ENCODE data around the gene CTNNA3.
"Not testable (repeated sequence)": the region's sequence is repeated elsewhere in the genome, so short reads cannot be mapped to it uniquely, and the experiment has no call there.

The CTNNA3 gene

GRCh38 chr10:67606572-67606971 lies 89.4 kb downstream of the CTNNA3 start:
- in situ Hi-C loops (cut with MboI; ENCODE audit: low sequenced_read_pairs), result no loop called here

- in situ Hi-C loops (cut with MboI; ENCODE audit: low sequenced_read_pairs), result no loop called here
These were observed 92.3 kb downstream of the CTNNA3 start for GRCh38 chr10:67603701-67604100.

- in situ Hi-C loops (cut with MboI; ENCODE audit: low sequenced_read_pairs), result no loop called here
These were observed 92.9 kb downstream of the CTNNA3 start for GRCh38 chr10:67603086-67603485.

- in situ Hi-C loops (cut with MboI; ENCODE audit: low sequenced_read_pairs), result no loop called here
These were observed 93.6 kb downstream of the CTNNA3 start for GRCh38 chr10:67602268-67602950.

GRCh38 chr10:67599597-67599996 lies 96.4 kb downstream of the CTNNA3 start:
- in situ Hi-C loops (cut with MboI; ENCODE audit: low sequenced_read_pairs), result no loop called here

DNA sequence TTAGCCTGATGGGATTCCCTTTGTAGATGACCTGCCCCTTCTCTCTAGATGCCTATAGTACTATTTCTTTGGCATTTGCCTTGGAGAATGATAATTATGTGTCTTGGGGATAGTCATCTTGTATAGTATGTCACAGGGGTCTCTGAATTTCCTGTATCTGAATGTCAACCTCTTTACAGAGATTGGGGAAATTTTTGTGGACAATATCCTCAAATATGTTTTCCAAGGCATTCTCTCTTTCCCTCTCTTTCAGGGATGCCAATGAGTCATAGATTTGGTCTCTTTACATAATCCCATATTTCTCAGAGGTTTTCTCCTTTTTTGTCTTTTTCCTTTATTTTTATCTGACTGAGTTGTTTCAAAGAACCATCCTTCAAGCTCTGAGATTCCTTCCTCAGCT lies 99.4 kb downstream of the CTNNA3 start:
- in situ Hi-C loops (cut with MboI; ENCODE audit: low sequenced_read_pairs), result no loop called here

DNA sequence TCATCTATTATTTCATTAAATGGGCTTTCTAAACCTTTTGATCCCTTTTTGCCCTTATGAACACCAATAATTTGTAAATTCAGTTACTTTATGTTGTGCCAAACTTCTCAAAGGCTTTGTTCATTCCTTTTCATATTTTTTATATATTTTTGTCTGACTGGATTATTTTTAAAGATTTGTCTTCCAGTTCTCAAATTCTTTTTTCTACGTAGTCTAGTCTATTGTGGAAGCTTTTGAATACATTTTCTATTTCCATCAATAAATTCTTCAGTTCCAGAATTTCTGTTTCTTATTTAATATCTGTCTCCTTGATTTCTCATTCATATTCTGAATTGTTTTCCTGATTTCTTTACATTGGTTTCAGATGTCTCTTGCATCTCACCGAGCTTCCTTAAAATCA lies 108.2 kb downstream of the CTNNA3 start:
- in situ Hi-C loops (cut with MboI; ENCODE audit: low sequenced_read_pairs), result no loop called here

- in situ Hi-C loops (cut with MboI; ENCODE audit: low sequenced_read_pairs), result no loop called here
These were observed 120.5 kb downstream of the CTNNA3 start for GRCh38 chr10:67575532-67575931.

- in situ Hi-C loops (cut with MboI; ENCODE audit: low sequenced_read_pairs), result no loop called here
These were observed 122.5 kb downstream of the CTNNA3 start for GRCh38 chr10:67573484-67573883.

DNA sequence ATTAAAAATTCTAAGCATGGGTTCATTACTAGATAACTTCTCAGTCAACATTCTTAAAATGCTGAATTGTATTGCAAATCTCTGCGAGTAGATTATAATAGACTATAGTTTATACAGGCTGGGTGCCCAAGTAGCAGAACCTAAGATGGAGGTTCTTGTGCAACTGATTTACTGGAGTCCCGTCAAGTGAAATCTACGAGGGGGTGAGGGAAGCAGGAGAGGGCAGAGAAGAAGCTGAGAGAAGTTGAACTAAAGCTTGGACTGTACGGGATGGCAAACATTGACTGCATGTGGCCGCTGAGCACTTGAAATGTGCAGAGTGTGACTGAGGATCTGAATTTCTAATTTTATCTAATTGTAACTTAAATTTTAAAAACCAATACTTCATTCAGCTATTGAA lies 124.5 kb downstream of the CTNNA3 start:
- in situ Hi-C loops (cut with MboI; ENCODE audit: low sequenced_read_pairs), result no loop called here

DNA sequence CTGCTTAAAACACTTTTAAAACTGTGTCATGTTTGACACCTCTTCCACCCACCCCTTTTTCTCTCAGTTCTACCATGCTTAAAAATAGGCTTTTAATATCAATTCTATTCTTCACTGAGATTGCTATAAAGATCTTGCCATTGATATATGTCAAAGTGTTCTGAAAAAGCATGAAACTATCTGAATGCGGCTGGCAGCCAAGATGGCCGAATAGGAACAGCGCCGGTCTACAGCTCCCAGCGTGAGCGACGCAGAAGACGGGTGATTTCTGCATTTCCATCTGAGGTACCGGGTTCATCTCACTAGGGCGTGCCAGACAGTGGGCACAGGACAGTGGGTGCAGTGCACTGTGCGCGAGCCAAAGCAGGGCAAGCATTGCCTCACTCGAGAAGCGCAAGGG lies 137.7 kb downstream of the CTNNA3 start:
- in situ Hi-C loops (cut with MboI; ENCODE audit: low sequenced_read_pairs), result not testable (repeated sequence)

DNA sequence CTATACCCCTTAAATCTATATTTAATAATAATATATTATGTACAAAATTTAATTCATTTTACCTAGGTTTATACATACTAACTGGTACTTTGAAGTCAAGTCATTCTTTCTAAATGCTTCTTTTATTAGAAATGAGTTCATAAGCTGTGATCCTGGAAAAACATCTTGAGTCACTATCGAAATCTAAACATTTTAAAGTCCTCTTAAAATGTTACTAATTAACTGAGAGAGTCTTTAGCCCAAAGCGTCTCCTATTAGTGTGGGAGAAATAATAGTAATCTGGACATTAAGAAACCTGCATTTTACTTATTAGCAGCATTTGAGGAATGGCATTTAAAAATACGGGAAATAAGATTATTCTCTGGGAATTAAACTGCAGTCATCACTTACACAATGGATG lies 142.7 kb downstream of the CTNNA3 start:
- in situ Hi-C loops (cut with MboI; ENCODE audit: low sequenced_read_pairs), result no loop called here

- in situ Hi-C loops (cut with MboI; ENCODE audit: low sequenced_read_pairs), result no loop called here
These were observed 145.1 kb downstream of the CTNNA3 start for GRCh38 chr10:67550838-67551402.

DNA sequence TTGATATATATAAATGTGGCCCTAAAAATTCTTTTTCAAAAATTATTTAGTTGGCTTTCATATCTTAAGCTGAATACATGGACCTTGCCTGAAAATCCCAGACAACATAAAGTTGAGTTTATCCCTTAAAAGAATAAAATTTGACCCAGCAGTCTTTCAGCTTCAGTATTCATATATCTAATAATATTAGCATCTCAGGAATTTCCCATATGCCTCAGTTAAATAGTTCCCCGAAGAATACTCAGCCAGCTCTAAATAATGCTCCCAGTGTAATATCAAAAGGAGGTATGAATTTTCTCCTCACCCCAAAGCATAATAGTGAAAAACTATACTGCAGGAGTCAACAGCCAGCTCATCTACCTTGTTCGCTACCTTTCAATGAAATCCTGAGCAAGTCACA lies 145.9 kb downstream of the CTNNA3 start:
- in situ Hi-C loops (cut with MboI; ENCODE audit: low sequenced_read_pairs), result no loop called here

DNA sequence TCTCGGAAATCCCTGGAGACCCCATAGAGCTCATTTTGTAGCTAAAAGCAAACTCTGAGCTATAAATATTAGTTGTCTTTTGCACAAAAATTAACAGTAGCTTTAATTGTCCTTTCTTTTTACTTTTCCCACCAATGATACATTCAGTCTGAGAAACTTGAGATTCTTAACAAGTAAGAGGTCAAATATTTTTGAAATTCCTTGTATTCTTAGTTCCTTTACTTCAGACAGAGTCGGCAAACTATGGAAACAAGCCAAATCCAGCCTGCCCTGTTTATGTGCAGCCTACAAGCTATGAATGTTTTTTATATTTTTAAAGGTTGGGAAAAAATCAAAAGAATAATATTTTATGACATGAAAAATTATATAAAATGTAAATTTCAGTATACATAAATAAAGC lies 146.6 kb downstream of the CTNNA3 start:
- in situ Hi-C loops (cut with MboI; ENCODE audit: low sequenced_read_pairs), result no loop called here

GRCh38 chr10:67541411-67541810 lies 154.6 kb downstream of the CTNNA3 start:
- in situ Hi-C loops (cut with MboI; ENCODE audit: low sequenced_read_pairs), result no loop called here

DNA sequence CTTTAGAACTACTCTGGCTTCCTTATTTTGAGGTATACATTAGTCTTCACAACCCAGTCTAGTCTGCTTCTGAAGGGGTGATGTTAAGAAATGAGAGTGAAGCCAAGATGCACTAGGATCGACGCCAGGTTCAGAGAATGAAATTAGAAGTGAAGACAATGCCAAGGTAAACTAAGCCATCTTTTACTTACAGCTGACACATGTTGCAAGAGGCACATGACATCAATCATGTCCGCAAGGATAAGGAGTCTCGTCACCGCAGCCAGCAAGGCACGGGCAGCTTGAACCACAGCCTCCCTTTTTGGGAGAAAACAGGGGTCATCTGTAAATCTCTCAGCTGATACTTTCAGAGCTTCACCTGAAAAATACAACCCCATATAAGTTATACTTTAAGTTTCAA lies 156.7 kb downstream of the CTNNA3 start:
- in situ Hi-C loops (cut with MboI; ENCODE audit: low sequenced_read_pairs), result no loop called here

GRCh38 chr10:67537906-67538305 lies 158.1 kb downstream of the CTNNA3 start:
- in situ Hi-C loops (cut with MboI; ENCODE audit: low sequenced_read_pairs), result no loop called here

DNA sequence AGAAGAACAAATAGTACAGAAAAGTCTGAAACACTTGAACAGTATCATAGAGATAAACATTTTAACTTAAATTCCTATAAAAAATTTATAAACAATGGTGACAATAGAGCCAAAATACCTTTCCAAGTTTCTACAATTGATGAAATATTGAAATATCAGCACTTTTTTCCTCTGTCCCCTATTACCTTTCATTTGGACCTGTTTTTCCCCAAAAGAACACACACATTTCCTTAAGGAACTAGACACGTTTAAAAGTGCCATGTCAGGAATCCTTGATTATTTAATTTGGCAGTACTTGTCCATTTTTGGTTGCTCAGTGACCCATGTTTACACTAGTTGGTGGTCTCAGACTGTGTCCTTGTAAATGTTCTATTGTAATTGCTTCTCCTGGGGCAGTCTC lies 162.6 kb downstream of the CTNNA3 start:
- in situ Hi-C loops (cut with MboI; ENCODE audit: low sequenced_read_pairs), result no loop called here

DNA sequence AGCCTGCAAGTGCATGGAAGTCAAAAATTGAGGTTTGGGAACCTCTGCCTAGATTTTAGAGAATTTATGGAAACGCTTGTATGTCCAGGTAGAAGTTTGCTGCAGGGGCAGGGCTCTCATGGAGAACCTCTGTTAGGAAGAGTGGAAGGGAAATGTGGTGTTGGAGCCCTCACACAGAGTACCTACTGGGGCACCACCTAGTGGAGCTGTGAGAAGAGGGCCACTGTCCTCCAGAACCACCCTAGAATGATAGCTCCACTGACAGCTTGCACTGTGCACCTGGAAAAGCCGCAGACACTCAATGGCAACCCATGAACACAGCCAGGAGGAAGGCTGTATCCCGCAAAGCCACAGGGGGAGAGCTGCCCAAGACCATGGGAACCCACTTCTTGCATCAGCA lies 165.0 kb downstream of the CTNNA3 start:
- in situ Hi-C loops (cut with MboI; ENCODE audit: low sequenced_read_pairs), result not testable (repeated sequence)

DNA sequence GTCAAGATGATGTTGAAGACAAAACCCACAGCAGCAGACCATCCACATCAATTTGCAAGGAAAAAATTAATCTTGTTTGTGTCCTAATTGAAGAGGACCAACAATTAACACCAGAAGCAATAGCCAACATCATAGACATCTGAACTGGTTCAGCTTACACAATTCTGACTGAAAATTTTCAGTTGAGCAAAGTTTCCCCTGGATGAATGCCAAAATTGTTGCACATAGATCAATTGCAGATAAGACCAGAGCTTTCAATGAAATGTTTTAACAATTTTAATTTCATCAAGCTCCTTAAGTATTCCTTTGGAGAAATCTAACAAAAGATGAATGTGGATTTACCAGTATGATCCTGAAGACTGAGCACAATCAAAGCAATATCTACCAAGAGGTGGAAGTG lies 168.6 kb downstream of the CTNNA3 start:
- in situ Hi-C loops (cut with MboI; ENCODE audit: low sequenced_read_pairs), result no loop called here

GRCh38 chr10:67521546-67521945 lies 174.4 kb downstream of the CTNNA3 start:
- in situ Hi-C loops (cut with MboI; ENCODE audit: low sequenced_read_pairs), result no loop called here

DNA sequence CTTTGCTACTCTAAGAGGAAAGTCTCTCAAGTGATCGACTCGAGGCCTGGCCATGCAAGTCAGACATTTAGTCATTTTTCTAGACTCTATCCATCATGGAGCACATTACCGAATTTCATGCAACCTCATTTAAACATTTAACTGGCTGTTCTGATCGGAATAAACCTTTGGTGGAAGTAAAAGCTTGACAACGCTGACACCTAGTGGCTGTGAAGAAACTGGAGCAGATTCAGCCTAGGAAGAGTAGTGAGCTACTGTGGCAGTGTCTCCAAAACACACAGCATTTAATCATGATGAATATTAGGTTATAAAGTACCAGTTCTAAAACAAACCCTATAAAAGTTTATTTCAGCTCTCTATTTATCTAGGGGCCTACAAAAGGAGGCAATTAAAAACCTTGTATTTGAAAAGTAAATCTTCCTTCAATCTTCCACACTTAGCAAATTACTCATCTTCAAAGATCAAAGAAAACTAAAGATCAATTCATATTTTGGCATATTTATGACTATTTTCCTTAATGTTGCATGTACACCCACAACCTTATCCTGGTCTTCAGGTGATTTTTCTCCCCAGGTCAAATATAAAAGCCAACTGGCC lies 175.0 kb downstream of the CTNNA3 start:
- in situ Hi-C loops (cut with MboI; ENCODE audit: low sequenced_read_pairs), result no loop called here

All from hTERT RPE-1 (cell line).